Right lobe of liver (tissue), 4 donors: ENCODE measurements around the gene C1orf210.

Experiments used
- CTCF ChIP-seq, 4 donors: fragments of 200-600 bp in 3 of 4; fragments of 450-650 bp in 1 of 4; IDR thresholded peaks; one replicate each; pipeline versions ENCODE4 v1.5.1 to v1.8.0; 2016 to 2022; ENCODE audit warnings: antibody characterized with exemption in 4 of 4, mild to moderate bottlenecking in 2 of 4
- POLR2A ChIP-seq: fragments of 450-650 bp; IDR thresholded peaks from one replicate; pipeline ENCODE4 v1.6.1; 2017; ENCODE audit warnings: antibody characterized with exemption, mild to moderate bottlenecking
- donor health status: DM: no; HTN: no; CAD: no.
- donor health status: DM: no; HTN: no; CAD: no.
- donor health status: DM: no; HTN: yes; CAD: no.

GRCh38 chr1:43232482-43232881, 52.9 kb downstream of the C1orf210 start:
- no peak for TF ChIP-seq CTCF (IDR thresholded peaks at IDR 0.05)
- no peak for TF ChIP-seq POLR2A
